Thyroid gland (tissue), 4 donors: ENCODE data around the gene ATRNL1.

Source experiments
- CTCF ChIP-seq, 6 experiments: fragments of 200-600 bp in 3 of 6; fragments of 450-650 bp in 3 of 6; sonication (generic) in 3 of 6; IDR thresholded peaks; one replicate each; pipeline ENCODE4 v1.5.1; 2016 to 2019; ENCODE audit warnings: antibody characterized with exemption in 6 of 6, mild to moderate bottlenecking in 2 of 6, inconsistent platforms in 1 of 6, moderate library complexity in 1 of 6
- POLR2A ChIP-seq, 2 donors: fragments of 450-650 bp; IDR thresholded peaks; one replicate each; pipeline ENCODE4 v1.6.1; 2017; ENCODE audit warnings: antibody characterized with exemption in 2 of 2, mild to moderate bottlenecking in 2 of 2, moderate library complexity in 1 of 2

GRCh38 chr10:115321360-115321759, 228.2 kb downstream of the ATRNL1 start:
- TF ChIP-seq CTCF (IDR thresholded peaks at IDR 0.05) (no peak), POLR2A (IDR thresholded peaks at IDR 0.05) (no peak)
